ENCODE data around the gene NAALADL2.

Gene NAALADL2

DNA sequence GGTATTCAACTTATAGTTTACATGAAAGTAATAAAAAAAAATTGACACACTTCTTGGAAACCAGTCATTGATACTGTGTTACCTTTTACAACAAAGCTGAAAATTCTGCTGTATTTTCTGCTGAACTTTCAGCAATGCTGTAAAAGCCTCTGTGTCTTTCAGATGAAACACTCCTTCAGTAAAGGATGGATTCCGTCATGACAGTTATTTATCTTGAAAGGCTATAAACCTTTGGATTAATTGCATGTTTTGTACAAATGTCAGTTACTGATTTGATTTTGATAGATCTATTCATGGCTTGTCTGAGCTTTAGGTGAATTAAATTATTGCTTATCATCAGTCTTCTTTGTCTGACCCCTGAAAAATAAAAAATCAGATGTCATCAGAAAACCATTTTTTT lies 355.1 kb downstream of the NAALADL2 start:
- DNase-seq = no peak

DNA sequence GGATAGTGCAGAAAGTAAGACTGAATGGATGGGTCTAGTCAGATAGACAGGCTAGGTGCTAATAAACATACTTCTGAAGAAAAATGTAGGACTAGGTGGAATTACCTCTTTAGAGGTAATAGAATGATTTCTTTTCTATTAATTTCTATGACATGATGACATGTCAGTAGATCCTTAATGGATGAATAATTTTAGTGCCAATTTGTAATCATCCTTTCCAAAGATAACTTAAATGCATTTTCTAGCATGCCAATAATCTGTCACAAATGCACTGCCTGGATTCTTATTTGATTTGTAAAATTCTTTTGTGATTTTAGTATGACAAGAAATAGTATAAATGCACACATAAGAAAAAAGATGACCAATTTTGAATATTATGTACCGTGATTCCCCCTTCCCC lies 356.7 kb downstream of the NAALADL2 start:
- no peak for DNase-seq

DNA sequence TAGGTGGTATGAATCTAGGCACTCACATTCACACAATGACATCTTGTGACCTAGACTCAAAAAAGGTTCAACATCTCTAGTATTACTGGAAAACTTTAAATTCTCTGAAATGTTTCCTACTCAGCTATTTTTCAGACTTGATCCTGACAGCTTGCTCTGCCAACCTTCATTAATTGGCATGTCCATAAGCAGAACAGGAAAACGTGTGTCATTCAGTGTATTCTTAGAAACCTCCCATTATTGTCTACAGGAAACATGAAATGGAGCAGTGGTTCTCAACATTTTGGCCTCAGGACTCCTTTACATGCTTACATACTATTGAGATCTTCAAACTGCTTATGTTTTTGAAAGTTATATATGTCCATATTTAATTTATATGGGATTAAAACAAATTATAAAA lies 363.2 kb downstream of the NAALADL2 start:
- no peak for DNase-seq

DNA sequence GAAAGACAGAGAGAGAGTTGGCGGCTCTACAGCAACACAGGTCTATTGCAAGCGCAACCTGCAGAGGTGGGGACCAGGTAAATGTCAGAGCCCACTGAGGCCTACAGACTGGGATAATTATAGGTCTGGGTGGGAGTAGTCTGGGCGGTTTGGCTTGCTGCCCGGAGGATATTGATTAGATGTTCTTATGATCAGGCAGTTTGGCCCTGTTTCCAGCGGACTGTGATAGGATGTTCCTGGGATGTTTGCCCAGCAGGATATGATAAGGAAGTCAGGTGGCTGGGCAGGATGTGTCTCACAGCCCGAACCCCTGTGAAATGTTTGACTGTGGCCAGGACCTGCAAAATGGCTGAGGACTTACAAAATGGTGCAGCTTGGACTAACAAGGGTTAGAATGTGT lies 364.9 kb downstream of the NAALADL2 start:
- DNase-seq = no peak

DNA sequence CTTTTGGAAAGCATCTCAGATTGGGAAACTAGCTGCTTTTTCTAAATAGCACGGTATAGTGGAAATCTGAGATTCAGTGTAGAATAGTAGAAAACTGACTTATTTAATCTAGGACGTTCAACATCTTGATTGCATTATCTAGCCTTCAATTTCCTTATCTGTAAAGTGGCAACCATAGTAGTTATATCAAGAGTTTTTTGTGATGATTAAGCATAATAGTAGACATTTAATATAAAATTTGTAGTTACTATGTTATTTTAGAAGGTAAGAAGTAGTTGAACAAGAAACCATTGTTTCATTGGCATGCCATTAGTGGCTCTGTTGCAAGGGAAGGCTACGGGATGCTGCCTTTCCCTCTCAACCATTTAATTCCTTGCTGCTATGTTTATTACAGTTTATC lies 367.3 kb downstream of the NAALADL2 start:
- no peak for DNase-seq

DNA sequence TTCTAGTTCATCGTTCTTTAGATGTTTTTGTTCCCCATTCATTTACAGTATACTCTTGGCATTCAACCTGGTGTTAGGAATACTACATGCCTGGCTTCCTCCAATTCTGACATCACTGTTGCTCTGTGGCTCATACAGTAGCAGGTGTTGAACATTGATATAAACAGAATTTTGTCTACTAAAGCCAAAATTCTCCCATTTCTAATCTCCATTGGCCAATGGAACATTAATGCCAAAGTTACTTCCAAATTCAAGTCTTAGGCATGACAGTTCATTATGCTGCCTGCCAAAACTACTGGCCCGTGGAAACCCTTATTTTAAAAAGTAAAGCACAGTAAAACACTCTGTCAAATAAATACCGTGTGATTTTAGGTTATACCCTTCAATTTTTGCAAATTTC lies 368.0 kb downstream of the NAALADL2 start:
- no peak for DNase-seq

DNA sequence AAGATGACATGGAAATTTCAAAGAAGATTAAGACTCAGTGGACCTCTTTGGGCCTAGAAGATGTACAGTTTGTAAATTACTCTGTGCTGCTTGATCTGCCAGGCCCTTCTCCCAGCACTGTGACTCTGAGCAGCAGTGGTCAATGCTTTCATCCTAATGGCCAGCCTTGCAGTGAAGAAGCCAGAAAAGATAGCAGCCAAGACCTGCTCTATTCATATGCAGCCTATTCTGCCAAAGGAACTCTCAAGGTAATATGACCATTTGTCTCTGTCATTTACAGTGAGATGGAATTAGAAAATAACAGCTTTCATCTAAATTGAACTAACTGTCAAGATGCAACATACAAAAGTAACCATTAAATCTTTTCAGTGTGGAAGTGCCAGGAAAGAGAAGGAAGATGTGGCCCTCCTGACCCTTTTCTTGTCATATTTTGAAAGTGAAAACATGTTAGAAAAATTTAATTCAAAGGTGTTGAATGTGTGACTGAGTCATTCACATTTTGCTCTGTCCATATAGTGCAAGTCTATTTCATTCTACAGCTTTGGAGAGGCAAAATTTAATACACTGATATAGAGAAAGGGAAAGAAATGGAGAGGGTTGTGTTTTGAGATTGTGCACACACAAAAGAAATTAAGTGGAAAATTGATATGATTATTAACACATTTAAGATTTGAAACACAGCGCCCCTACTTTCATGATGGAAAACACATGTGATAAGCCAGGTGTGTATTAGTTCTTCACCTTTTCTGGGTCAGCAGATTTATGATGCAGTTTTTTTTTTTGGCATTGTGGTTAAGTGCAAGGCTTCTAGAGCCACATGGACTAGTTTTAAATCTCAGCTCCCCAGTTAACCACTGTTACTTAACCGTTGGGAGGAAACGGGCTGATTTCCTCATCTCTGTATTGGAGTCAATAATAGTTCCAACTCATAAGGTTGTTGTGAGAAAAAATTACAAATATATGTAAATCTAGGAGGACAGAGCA lies 375.1 kb downstream of the NAALADL2 start:
- no peak for DNase-seq

DNA sequence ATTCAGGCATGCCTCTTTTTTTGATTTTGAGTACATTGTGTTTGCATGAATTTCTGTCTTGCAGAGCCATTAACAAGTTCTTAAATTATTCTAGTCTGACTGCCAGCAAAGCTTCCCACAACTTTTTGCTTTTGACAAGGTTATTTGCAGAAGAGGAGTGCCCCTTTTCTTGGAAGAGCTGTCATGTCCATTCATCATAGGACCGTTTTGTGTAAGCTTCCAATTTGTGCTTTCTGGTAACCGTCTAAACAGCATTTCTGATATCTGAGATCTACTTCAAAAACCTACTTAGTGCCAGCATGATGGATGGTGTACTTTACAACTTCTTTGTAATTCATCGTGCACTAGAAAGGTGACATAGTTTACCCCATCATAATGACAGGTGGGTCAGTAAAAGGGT lies 379.7 kb downstream of the NAALADL2 start:
- DNase-seq = no peak

DNA sequence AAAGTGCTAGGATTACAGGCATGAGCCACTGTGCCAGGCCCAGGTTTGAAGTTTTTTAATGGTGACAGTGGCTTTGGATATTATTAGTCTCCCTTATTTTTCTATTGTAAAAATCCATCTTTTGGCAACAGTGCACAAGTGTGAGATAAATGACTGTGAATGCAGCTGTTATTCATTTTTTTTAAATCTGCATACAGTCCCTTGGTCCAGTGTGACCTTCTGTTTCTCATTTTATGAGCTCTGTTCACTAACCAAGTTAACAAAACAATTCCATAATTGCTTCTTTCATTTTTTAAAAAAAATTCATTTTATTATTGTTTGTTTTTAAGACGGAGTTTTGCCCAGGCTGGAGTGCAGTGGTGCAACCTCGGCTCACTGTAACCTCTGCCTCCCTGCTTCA lies 381.8 kb downstream of the NAALADL2 start:
- no peak for DNase-seq

DNA sequence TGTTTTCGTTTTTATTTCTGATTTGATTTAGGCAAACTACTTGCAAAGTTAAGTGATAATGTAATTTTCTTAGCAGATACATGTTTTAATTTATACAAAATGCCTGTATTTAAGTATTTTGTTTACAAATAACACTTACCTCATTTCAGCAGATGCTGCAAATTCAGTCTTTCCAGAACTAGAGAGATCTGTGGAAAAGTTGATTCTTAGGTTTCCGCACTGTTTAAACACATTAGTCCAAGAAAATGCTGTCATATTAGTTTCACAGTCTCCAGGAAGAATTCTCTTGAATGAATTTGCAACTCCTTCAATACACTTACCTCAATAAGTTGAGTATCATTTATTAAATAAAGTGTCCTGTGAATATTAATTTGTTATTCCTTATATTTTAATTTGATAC lies 383.1 kb downstream of the NAALADL2 start:
- DNase-seq = no peak

DNA sequence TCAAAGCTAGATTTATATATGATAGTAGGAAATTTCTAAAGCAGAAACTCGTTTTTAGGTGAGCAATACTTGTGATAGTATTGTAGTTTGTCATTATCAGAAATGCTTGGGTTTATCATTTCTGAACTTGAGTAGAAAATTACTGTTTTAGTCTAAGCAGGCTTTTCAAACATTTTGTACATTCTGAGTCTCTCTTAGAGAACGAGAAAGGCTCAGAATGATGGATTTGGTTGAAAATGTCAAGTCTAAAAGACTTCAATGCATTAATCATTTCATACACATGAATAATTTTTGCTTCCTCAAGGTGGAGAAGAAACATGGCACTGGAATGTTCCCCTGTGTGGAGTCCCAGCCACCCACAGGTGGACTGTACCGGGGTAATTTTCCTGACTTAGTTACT lies 387.1 kb downstream of the NAALADL2 start:
- DNase-seq = no peak

DNA sequence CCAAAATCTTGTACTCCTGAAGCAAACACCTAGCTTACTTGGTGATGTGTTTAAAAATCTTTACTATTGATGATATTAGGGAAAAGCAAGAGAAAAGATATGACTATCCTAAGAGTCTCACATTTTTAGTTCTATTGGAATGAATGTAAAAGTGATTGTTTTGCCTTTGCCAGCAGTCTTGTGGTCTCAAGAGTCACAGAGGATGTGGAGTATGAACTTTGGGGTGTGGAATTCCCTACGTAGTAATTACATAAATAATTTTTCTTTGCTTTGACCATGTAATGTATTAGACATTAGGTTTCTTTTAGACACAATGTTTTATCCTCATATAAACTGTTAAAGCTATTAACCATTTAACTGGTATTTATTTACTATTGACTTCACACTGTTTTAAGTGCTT lies 387.6 kb downstream of the NAALADL2 start:
- DNase-seq = no peak

DNA sequence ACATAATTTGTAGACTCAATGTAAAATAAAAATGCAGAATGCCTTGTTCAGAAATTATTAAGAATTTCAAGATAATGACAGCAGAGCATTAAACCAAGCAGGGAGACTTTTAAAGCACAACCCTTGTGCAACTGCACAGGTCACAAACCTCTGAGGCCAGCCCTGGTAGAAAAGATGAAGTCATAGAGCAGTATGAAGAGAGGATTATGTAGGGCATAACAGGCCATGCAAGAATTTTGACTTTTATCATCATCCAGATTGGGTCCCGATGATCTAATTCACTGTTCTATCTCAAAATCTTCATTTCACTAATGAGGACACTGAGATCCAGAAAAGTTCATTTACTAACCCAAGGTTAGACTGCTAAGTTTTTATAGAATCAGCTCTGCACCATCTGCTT lies 388.5 kb downstream of the NAALADL2 start:
- no peak for DNase-seq

DNA sequence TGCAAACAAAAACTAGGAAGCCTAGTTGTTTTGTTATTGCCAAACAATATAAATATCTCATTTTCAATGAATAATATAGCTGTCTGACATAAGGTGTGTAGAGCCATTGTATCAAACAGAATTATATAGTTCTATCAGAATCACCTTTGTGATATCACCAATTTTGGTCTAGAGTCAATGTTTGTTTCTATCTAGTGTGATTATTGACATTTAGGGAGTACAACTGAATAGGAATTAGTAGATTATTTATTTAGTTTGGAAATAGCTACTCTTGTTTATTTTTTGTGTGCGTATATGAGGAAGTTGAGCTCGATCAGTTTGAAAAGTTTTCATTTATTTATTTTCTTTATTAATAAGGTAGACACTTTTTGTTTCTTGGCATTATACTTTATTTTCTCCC lies 389.7 kb downstream of the NAALADL2 start:
- no peak for DNase-seq

DNA sequence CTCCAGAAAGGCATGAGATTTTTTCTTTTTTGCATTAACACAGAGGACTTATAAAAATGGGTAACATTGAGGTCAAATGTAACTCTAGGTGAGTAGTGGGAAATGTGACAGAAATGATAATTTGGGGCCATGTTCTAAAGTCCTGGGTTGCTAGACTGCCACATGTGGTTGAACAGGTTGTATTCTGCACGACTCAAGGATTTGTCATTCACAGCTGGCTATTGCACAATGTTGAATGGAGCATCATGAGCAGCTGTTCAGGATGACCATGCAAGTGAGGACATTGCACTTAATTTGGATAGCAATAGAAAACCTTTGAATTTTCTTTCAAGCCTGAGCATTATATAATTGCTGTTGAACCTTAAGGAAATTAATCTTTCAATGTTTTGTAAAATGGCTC lies 396.6 kb downstream of the NAALADL2 start:
- DNase-seq = no peak

DNA sequence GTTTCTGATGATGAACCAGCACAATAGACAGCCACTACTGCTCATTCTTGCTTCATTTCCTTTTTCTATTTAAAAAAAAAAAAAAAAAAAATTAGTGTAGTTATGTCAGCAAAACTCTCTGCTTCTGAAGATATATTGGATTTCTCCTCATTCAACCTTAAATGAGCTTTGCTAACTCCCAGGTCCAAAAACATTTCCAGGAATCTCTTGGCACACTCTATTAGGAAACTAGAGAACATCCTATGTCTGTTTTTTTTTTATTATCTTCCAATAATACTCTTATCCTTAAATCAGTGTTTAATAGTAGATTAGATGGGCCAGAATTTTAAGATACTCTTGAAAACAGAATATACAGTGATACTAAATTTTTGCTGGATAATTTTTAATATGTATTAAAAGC lies 398.0 kb downstream of the NAALADL2 start:
- DNase-seq = no peak

DNA sequence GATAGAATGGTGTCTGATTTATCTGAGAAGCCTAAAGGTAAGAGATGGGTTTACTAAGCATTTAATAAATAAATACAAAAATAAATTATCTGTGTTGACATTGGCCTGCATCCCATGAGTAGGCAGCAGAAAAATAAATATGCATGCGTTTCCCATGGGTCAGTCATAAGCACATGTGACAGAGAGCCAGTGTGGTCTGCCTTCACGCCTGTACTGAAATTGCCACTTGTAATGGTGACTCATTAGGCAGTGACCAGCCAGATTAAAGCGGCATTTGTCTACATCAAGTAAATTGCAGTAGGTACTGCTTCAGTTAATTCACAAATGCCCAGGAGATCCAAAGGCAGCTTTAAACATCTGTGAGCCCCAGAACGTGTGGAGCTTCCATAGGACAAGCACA lies 399.6 kb downstream of the NAALADL2 start:
- no peak for DNase-seq

DNA sequence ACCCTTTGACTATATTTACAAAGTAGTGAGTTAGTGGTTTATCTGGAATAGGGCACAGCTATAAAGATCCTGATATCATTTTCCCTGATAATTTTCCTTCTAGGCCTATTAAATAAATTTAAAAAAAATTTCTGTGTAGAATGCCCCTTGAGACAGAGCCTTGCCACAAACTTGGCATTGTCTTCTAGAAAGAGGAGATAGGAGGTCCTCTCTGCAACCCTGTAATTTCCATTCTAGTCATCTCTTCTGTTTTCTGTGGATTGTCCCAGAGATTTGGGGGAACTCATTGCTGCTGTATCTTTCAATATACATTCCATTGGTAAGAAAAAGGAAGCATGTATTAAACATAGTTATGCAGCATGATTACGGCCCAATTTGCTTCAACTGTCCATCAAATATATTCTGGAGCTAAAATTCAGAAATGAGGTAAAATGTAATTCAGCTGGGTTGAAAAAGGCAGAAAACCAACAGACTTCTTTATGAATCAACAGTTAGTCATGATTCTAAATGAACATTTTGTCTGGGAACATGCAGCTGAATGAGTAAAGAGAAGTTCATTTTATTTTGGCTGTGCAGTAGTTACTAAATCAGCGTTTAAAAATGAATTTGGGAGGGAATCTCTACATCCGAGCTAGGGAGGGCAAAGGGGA lies 401.1 kb downstream of the NAALADL2 start:
- DNase-seq = no peak

DNA sequence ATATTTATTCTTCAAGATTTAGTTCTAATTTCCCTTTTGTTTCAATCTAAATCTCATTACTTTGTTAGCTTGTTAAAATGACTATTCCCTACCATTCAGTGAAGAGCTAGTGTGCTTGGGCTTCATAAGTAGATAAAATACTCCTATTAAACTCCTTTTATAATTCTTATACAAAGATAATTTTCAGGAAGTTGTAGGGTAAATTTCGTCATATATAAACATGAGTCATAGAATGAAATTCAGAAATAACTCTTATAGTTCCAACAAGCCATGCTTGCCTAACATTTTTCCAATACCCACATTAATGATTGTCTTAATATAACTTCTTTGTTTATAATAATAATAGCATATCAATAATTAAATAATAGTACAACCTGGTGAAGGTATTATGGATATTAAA lies 407.3 kb downstream of the NAALADL2 start:
- no peak for DNase-seq

DNA sequence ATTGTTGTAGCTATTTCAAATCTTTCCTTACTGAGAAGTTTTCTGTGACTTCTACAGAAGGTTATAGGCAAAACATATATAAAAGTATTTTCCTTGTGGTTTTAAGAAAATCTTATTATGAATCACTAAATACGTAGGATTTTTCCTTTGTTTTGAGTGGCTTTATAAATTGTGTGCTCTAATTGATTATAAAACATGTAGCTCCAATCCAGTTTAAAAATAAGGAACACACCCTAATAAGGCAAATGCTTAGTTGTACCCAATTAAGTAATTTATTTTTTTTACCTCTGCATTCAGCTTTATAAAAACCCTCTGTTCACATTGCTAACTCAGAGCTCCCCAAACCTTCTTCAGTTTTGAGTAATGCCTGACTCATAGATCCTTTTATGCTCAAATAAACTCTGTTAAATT lies 408.0 kb downstream of the NAALADL2 start:
- no peak for DNase-seq

DNA sequence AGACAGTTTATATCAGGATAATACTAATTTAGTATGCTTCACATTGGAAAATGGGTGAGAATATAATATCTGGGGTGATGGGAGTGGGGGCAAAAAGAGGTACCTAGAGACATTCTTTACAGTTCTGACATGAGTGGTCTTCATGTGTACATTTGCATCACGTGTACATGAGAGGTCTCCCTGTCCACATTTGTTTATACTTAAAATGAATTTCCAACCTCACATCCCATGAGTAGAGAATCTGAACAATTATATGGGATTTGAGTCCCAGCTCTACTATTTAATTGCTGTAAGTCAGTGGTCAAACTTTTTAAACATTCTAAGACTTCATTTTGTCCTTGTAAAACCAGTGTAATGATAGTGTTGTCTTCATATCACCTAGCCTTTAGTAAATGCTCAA lies 408.4 kb downstream of the NAALADL2 start:
- no peak for DNase-seq

DNA sequence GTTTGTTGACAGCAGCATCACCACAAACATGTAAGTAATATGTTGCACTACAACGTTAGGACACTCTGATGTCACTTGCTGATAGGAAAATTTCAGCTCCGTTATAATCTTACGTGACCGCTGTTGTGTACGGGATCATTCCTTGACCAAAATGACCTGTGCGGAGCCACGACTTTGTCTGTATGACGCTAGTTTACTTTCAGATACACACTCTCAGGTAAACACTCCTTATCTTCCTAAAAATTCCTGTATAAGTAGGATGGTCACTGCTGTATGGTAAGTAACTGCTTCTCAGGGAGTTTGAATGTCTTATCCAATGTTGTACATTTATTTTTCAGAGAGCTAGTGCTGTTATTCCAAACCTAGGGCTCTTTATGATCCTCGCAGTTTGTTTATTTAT lies 410.3 kb downstream of the NAALADL2 start:
- no peak for DNase-seq

DNA sequence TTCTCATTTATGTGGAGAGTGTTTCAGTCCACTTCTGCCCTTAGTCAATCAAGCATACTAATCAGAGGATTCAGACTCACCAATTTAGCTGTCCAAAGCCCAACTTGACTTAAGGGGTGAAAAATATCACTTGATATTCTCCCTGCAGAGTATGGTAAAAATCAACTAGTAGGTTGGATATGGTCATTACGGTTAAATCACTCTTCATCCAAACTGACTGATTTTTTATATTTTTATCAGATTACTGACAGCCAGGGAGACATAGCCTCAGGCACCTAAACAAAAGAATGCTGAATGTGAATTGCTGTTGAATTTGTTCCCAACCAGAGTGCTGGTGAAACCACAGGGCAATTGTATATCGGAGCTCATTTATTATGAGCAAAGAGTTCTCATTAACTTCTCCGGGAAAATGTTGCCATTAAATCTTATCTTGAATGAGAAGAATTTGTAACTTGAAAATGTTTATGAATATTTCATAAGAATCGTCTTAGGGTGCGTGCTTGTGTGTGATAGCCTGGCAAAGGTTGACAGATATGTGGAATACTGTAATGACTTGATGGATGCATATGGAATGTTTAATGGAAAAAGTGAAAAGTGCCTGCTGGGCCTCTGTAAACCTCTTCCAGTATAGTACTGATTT lies 411.2 kb downstream of the NAALADL2 start:
- no peak for DNase-seq

DNA sequence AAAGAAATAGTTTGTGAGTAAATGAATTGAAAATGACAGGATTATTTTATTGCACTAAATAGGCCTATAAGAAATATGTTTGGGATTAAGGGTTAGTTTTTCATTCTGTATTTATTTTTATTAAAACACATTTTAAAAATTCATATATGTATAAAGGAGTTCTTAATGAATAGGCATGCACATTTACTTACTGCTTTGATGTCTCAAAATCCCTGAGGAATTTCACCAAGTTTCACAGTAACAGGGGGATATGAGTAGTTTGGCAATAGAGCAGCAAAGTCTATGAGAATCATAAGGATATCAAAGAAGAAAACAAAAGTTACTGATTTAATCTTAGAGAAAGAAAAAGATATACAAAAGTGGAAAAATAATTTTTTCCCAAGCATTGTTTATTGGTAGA lies 411.7 kb downstream of the NAALADL2 start:
- DNase-seq = no peak

Measured in T-helper 1 cell (primary cell).